CD4-positive, alpha-beta memory T cell (primary cell): ENCODE data around the gene KRTAP9-4. TPM values are rescaled to one million over a fixed set of nuclear protein-coding genes. Genes with fewer than 3 reads are reported as not detected.
A peak's percentile ranks its signal among the peaks of the same experiment; 100 is the strongest.
"Not testable (repeated sequence)": the region's sequence is repeated elsewhere in the genome, so short reads cannot be mapped to it uniquely, and the experiment has no call there.

Experiments
- CTCF ChIA-PET: fragments of 350-600 bp; sonication (Branson Sonifier 250); formaldehyde crosslinking; loops from one replicate; lab custom pipeline; 2021; ENCODE audit warnings: inconsistent platforms; ENCODE audit not compliant: partially characterized antibody; lab: Charles Lee
- POLR2A ChIA-PET: fragments of 350-600 bp; sonication (Branson Sonifier 250); formaldehyde crosslinking; loops from one replicate; lab custom pipeline; 2021; ENCODE audit not compliant: partially characterized antibody; lab: Charles Lee
- DNase-seq, 5 donors: peaks; one replicate each; pipeline versions ENCODE4 v3.0.0 to v3.0.0-alpha.2; 2020 to 2022; ENCODE audit warnings: mixed read lengths in 1 of 5
- H3K27ac ChIP-seq: one replicate; pipeline ENCODE4 v1.7.0; 2013; ENCODE audit warnings: low read depth, low read length
- H3K27me3 ChIP-seq: 2 replicates; pipeline ENCODE4 v1.7.0; 2013; ENCODE audit warnings: mild to moderate bottlenecking, low read length, moderate library complexity; ENCODE audit not compliant: insufficient read depth
- H3K36me3 ChIP-seq: 2 replicates; pipeline ENCODE4 v1.7.0; 2013; ENCODE audit warnings: mild to moderate bottlenecking, low read length, moderate library complexity; ENCODE audit not compliant: insufficient read depth
- H3K4me1 ChIP-seq: 2 replicates; pipeline ENCODE4 v1.7.0; 2013; ENCODE audit warnings: mild to moderate bottlenecking, low read length, moderate library complexity; ENCODE audit not compliant: insufficient read depth
- H3K4me3 ChIP-seq, 2 donors: one replicate each; pipeline ENCODE4 v1.7.0; 2013; ENCODE audit warnings: low read length in 2 of 2, mild to moderate bottlenecking in 1 of 2
- H3K9me3 ChIP-seq, 2 donors: one replicate each; pipeline ENCODE4 v1.7.0; 2013; ENCODE audit warnings: low read length in 2 of 2, control low read depth in 1 of 2; ENCODE audit not compliant: control insufficient read depth in 1 of 2
- H3K27ac Mint-ChIP-seq, 7 donors: one replicate each; pipeline ENCODE4 v1.8.0; 2020 to 2021; ENCODE audit warnings: mixed read lengths in 7 of 7, mild to moderate bottlenecking in 6 of 7, inconsistent platforms in 3 of 7, moderate library complexity in 3 of 7
- H3K27me3 Mint-ChIP-seq, 2 donors: one replicate each; pipeline ENCODE4 v1.8.0; 2020 to 2021; ENCODE audit warnings: mixed read lengths in 2 of 2
- H3K36me3 Mint-ChIP-seq, 2 donors: one replicate each; pipeline ENCODE4 v1.8.0; 2020 to 2021; ENCODE audit warnings: mixed read lengths in 2 of 2, inconsistent platforms in 1 of 2, mild to moderate bottlenecking in 1 of 2
- H3K4me1 Mint-ChIP-seq, 4 donors: one replicate each; pipeline ENCODE4 v1.8.0; 2020 to 2021; ENCODE audit warnings: mixed read lengths in 4 of 4, mild to moderate bottlenecking in 1 of 4
- H3K4me3 Mint-ChIP-seq, 8 donors: one replicate each; pipeline ENCODE4 v1.8.0; 2020 to 2021; ENCODE audit warnings: mixed read lengths in 8 of 8, mild to moderate bottlenecking in 7 of 8, moderate library complexity in 6 of 8, inconsistent platforms in 3 of 8
- H3K9me3 Mint-ChIP-seq, 8 donors: one replicate each; pipeline ENCODE4 v1.8.0; 2020 to 2021; ENCODE audit warnings: mixed read lengths in 8 of 8, mild to moderate bottlenecking in 5 of 8, inconsistent platforms in 3 of 8, moderate library complexity in 1 of 8
- intact Hi-C: fragments of 100-400 bp; cut with micrococcal nuclease; formaldehyde crosslinking; loops from one replicate; pipeline ENCODE4 v1.15.1; 2023
- polyA plus RNA-seq, 2 donors: library from polyadenylated mRNA; unstranded; fragments of 300-500 nt; fragmentation: Illumina TruSeq; gene quantifications; one replicate each; pipeline ENCODE4 v1.2.3, GENCODE V29; 2021
- total RNA-seq, 2 experiments: library from RNA; stranded (reverse); gene quantifications; one replicate each; pipeline ENCODE4 v1.2.3, GENCODE V29; 2021

Gene KRTAP9-4
- total RNA-seq (not detected), polyA plus RNA-seq (not detected)

- H3K27me3 ChIP-seq, H3K4me1 Mint-ChIP-seq, H3K9me3 Mint-ChIP-seq, H3K27me3 Mint-ChIP-seq, H3K9me3 ChIP-seq, H3K36me3 ChIP-seq, H3K36me3 Mint-ChIP-seq, CTCF ChIA-PET, H3K27ac Mint-ChIP-seq, H3K27ac ChIP-seq, DNase-seq, H3K4me1 ChIP-seq, intact Hi-C loops, H3K4me3 Mint-ChIP-seq, POLR2A ChIA-PET, H3K4me3 ChIP-seq: not testable (repeated sequence)
Measured at GRCh38 chr17:41249637-41250240, at the start of gene KRTAP9-4. KRTAP9-4 (plus strand) TSS chr17:41249687; CDS start chr17:41249721, 34 bp downstream.

GRCh38 chr17:41211845-41212466, 37.5 kb upstream of the KRTAP9-4 start:
- peaks cover 23 to 24% of the 10 kb centered on the region in 2 donors for H3K27me3 Mint-ChIP-seq
- H3K4me3 Mint-ChIP-seq, result no peak overlapping the region
- no peak overlapping the region for H3K4me3 ChIP-seq
- CTCF ChIA-PET, result interaction anchor here (1.0 kb wide), 1 partner anchor 111 kb away, joined by 3 read pairs; no protein-coding TSS in a partner anchor
- H3K4me1 ChIP-seq, result no peaks in the 10 kb centered on the region
- no peaks in the 10 kb centered on the region for H3K9me3 ChIP-seq
- no peaks in the 10 kb centered on the region for H3K27me3 ChIP-seq
- no peaks in the 10 kb centered on the region for H3K36me3 ChIP-seq
- peak in 1 of 5 donors; percentile 4 for DNase-seq
- POLR2A ChIA-PET, result no interaction called here
- intact Hi-C loops, result no loop called here
- peaks cover 0 to 4% of the 10 kb centered on the region in 2 donors for H3K36me3 Mint-ChIP-seq
- H3K9me3 Mint-ChIP-seq, result peaks cover 0 to 5% (median 0%) of the 10 kb centered on the region in 8 donors
- peaks cover 0 to 8% (median 2%) of the 10 kb centered on the region in 4 donors for H3K4me1 Mint-ChIP-seq
- H3K27ac Mint-ChIP-seq, result no peak overlapping the region
- H3K27ac ChIP-seq, result no peak overlapping the region

- H3K27ac Mint-ChIP-seq, result peak overlapping the region in 1 of 7 donors; percentile 19
Measured at GRCh38 chr17:41212524-41213169, 36.8 kb upstream of the KRTAP9-4 start.

GRCh38 chr17:41215681-41216080, 33.8 kb upstream of the KRTAP9-4 start:
- Mint-ChIP-seq H3K4me1 (peaks cover 0 to 8% (median 2%) of the 10 kb centered on the region in 4 donors), H3K27me3 (peaks cover 12 to 14% of the 10 kb centered on the region in 2 donors), H3K36me3 (peaks cover 0 to 3% of the 10 kb centered on the region in 2 donors), H3K4me3 (no peak overlapping the region), H3K9me3 (peaks cover 0 to 11% (median 2%) of the 10 kb centered on the region in 8 donors), H3K27ac (no peak overlapping the region)
- intact Hi-C loops, result no loop called here
- ChIA-PET CTCF (no interaction called here), POLR2A (no interaction called here)
- no peak for DNase-seq
- Histone ChIP-seq H3K4me1 (no peaks in the 10 kb centered on the region), H3K9me3 (no peaks in the 10 kb centered on the region), H3K4me3 (no peak overlapping the region), H3K27ac (no peak overlapping the region), H3K36me3 (no peaks in the 10 kb centered on the region), H3K27me3 (no peaks in the 10 kb centered on the region)

More at GRCh38 chr17:41212524-41213169, 36.8 kb upstream of the KRTAP9-4 start:
- H3K36me3 ChIP-seq, result no peaks in the 10 kb centered on the region
- no peaks in the 10 kb centered on the region for H3K9me3 ChIP-seq
- Mint-ChIP-seq H3K36me3 (peaks cover 0 to 4% of the 10 kb centered on the region in 2 donors), H3K4me3 (no peak overlapping the region), H3K27me3 (peaks cover 25 to 27% of the 10 kb centered on the region in 2 donors), H3K4me1 (peaks cover 0 to 8% (median 2%) of the 10 kb centered on the region in 4 donors), H3K9me3 (peaks cover 0 to 5% (median 0%) of the 10 kb centered on the region in 8 donors)
- no peak overlapping the region for H3K4me3 ChIP-seq
- no peak overlapping the region for H3K27ac ChIP-seq
- H3K4me1 ChIP-seq, result no peaks in the 10 kb centered on the region
- H3K27me3 ChIP-seq, result no peaks in the 10 kb centered on the region
- CTCF ChIA-PET, result interaction anchor here (1.0 kb wide), 1 partner anchor 110 kb away, joined by 3 read pairs; no protein-coding TSS in a partner anchor
- POLR2A ChIA-PET, result no interaction called here
- DNase-seq, result no peak
- intact Hi-C loops, result no loop called here

GRCh38 chr17:41223821-41224220, 25.7 kb upstream of the KRTAP9-4 start:
- Histone ChIP-seq H3K9me3 (no peaks in the 10 kb centered on the region), H3K36me3 (no peaks in the 10 kb centered on the region), H3K27ac (no peak overlapping the region), H3K4me1 (no peaks in the 10 kb centered on the region), H3K27me3 (no peaks in the 10 kb centered on the region), H3K4me3 (no peak overlapping the region)
- DNase-seq, result no peak
- H3K4me3 Mint-ChIP-seq, result no peak overlapping the region
- ChIA-PET POLR2A (no interaction called here), CTCF (no interaction called here)
- intact Hi-C loops, result no loop called here
- H3K27me3 Mint-ChIP-seq, result peaks cover 7 to 9% of the 10 kb centered on the region in 2 donors
- H3K9me3 Mint-ChIP-seq, result peaks cover 0 to 12% (median 2%) of the 10 kb centered on the region in 8 donors
- no peak overlapping the region for H3K27ac Mint-ChIP-seq
- no peaks in the 10 kb centered on the region for H3K4me1 Mint-ChIP-seq
- H3K36me3 Mint-ChIP-seq, result peaks cover 0 to 3% of the 10 kb centered on the region in 2 donors

- no peak overlapping the region for H3K4me3 Mint-ChIP-seq
- Histone ChIP-seq H3K4me3 (no peak overlapping the region), H3K27me3 (no peaks in the 10 kb centered on the region), H3K36me3 (no peaks in the 10 kb centered on the region), H3K4me1 (no peaks in the 10 kb centered on the region), H3K27ac (no peak overlapping the region), H3K9me3 (no peaks in the 10 kb centered on the region)
- intact Hi-C loops, result no loop called here
- POLR2A ChIA-PET, result interaction anchor here (0.6 kb wide), 1 partner anchor 1213 kb away, joined by 3 read pairs; no protein-coding TSS in a partner anchor
- H3K9me3 Mint-ChIP-seq, result peaks cover 0 to 2% (median 0%) of the 10 kb centered on the region in 8 donors
- H3K36me3 Mint-ChIP-seq, result no peaks in the 10 kb centered on the region
- DNase-seq, result no peak
- peaks cover 7 to 9% of the 10 kb centered on the region in 2 donors for H3K27me3 Mint-ChIP-seq
- CTCF ChIA-PET, result no interaction called here
- H3K4me1 Mint-ChIP-seq, result no peaks in the 10 kb centered on the region
- no peak overlapping the region for H3K27ac Mint-ChIP-seq
Measured at GRCh38 chr17:41226051-41226450, 23.4 kb upstream of the KRTAP9-4 start.

- H3K27ac ChIP-seq, DNase-seq, H3K27me3 Mint-ChIP-seq, intact Hi-C loops, H3K9me3 ChIP-seq, H3K36me3 Mint-ChIP-seq, POLR2A ChIA-PET, H3K36me3 ChIP-seq, H3K9me3 Mint-ChIP-seq, H3K4me1 ChIP-seq, H3K27me3 ChIP-seq, H3K4me1 Mint-ChIP-seq, H3K4me3 ChIP-seq, CTCF ChIA-PET, H3K4me3 Mint-ChIP-seq, H3K27ac Mint-ChIP-seq: not testable (repeated sequence)
Measured at GRCh38 chr17:41226598-41227095, 22.8 kb upstream of the KRTAP9-4 start, which contains the start of gene KRTAP9-2. KRTAP9-2 (plus strand) TSS chr17:41226648; CDS start chr17:41226655, 7 bp downstream.
